ENCODE results near the gene KIFC3. TPM values are rescaled to one million over a fixed set of nuclear protein-coding genes. Genes with fewer than 3 reads are reported as not detected.
A peak's percentile ranks its signal among the peaks of the same experiment; 100 is the strongest.
"Not testable (repeated sequence)": the region's sequence is repeated elsewhere in the genome, so short reads cannot be mapped to it uniquely, and the experiment has no call there.

Gene KIFC3
- total RNA-seq, 1 donor from 2014 or later, result 39.3 TPM

DNA sequence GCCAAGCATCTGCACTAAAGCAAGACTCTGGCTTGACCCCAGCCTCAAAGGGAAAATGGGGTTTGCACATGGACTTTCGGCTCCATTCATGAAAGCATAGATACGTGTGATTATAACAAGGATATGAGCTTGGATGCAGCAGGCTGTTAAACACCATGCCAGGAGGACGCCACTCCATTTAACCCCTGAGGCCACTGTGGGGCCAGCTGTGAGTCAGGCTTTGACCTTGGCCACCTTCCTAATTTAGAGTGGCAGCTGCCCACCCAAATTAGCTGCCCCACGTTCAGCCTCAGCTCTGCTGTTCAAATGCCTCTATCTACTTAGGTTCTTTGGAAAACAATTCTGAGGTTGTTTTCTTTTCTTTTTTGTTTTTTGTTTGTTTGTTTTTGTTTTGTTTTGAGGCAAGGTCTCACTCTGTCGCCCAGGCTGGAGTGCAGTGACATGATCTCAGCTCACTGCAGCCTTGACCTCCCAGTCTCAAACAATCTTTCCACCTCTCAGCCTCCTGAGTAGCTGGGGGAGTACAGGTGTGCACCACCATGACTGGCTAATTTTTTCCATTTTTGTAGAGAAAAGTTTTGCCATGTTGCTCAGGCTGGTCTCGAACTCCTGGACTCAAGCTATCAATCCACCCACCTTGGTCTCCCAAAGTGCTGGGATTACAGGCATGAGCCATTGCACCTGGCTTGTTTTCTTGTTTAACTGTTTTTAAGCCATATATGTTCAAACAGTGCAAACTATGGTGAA is 23.2 kb upstream of the KIFC3 start:
- no peak for DNase-seq (ENCODE audit: low spot score)

DNA sequence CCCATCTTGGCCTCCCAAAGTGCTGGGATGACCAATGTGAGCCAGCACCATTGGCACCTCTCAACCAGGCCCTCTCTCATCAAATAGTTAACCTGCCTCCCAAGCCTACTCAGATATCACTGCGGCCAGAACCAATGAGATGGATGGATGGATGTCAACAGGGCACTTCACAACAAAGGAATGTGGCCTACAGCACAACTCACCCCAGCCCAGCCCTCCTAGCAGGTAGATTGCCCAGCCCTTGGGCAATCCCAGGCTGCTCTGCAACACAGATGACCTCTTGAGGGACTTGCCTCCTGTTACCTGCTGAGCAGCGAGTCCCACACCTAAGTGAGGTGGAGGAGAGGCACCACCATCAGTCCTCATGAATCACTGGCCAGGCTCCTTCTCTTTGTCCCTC is 22.6 kb upstream of the KIFC3 start:
- DNase-seq (ENCODE audit: low spot score), result no peak

GRCh38 chr16:57823836-57824235 is 21.5 kb upstream of the KIFC3 start:
- DNase-seq (ENCODE audit: low spot score), result no peak

DNA sequence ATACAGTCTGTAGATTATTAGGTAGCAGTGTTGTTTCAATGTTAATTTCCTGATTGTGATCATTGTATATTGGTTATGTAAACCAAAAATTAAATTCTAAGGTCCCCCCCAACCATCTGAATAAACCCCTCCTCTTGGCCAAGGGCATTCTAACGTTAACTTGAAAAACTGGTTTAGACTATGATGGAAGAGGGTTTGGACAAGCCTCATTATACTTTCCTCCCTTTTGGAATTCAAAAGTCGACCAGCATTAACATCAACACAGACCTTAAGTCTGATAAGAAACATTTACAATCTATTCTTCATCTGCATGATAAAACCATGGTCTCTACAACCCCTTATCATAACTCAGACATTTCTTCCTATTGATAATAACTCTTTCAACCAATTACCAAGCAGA is 20.6 kb upstream of the KIFC3 start:
- no peak for DNase-seq (ENCODE audit: low spot score)

DNA sequence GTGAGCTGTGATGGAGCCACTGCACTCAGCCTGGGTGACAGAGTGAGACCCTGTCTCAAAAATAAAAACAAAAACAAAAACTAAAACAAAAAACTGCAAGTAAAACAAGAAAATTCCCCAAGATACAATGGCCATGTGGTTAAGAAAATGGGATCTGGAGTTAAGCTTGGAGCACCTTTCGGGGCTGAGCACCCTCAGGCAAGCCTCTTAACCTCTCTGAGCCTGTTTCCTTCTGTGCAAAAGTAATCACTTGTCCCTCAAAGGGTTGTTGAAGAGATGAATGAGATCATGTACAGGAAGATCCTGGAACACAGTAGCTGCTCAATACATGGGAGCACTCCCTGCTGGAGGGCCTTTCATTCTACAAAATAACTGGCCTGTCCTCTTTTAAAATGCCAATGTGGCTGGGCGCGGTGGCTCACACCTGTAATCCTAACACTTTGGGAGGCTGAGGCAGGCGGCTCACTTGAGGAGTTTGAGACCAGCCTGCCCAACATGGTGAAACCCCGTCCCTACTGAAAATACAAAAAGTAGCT is 19.8 kb upstream of the KIFC3 start:
- no peak for DNase-seq (ENCODE audit: low spot score)

- no peak for DNase-seq (ENCODE audit: low spot score)
Observed at GRCh38 chr16:57821149-57821971, 19.1 kb upstream of the KIFC3 start.

GRCh38 chr16:57818377-57819064 is 16.2 kb upstream of the KIFC3 start:
- DNase-seq (ENCODE audit: low spot score), result no peak

DNA sequence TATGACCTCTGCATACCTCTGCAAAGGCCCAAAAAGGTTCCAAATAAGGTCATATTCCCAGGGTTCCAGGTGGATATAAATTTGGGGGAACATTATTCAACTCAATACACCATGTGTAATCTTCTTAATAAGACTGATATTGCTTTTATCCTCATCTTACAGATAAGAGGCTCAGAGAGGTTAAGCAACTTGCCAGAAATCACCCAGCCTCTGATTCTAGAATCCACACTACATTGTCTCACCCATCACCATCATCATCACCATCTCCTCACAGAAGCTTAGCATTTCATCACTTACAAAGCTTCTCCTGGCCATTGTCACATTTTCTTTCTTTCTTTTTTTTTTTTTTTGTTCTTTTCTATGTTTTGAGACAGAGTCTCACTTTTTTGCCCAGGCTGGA is 15.4 kb upstream of the KIFC3 start:
- no peak for DNase-seq (ENCODE audit: low spot score)

DNA sequence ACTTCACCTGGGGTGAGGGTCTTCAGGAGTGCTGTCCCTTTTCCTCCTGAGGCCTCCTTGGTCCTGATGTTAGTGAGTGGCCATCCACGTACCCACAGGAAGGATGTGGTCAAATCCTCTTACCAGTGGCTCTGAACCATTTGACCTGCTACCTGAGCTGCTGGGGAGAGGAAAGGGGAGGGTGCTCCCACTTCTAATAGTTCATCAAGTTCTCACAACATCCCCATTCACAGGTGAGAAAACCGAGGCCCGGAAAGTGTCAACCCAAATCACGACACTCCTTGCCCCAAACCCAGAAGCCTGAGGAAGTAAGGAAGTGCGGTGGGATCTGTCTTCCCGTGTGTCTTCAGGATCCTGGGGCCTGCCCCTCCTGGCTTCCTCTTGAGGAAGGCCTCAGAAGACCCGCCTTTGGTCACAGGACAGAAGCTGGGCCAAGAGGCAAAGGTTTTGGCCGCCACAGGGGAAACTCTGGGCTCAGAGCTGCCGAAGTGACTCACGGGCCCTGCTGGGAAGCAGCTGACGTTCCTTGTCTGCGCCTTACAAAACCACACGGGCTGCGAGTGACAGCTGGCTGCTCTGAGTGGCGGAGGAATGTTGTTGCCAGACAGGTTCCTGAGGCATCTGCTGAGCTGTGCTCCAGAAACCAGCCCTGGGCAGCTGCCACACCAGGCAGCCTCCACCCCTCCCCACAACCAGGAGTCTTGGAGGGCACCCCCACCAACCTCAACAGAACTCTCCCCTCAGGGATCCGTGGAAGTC is 13.9 kb upstream of the KIFC3 start:
- peak; percentile 91 for DNase-seq (ENCODE audit: low spot score)

GRCh38 chr16:57814896-57815295 is 12.6 kb upstream of the KIFC3 start:
- DNase-seq (ENCODE audit: low spot score), result no peak

GRCh38 chr16:57813466-57813865 is 11.2 kb upstream of the KIFC3 start:
- no peak for DNase-seq (ENCODE audit: low spot score)

- not testable (repeated sequence) for DNase-seq (ENCODE audit: low spot score)
Observed at GRCh38 chr16:57811340-57811739, 9.0 kb upstream of the KIFC3 start.

DNA sequence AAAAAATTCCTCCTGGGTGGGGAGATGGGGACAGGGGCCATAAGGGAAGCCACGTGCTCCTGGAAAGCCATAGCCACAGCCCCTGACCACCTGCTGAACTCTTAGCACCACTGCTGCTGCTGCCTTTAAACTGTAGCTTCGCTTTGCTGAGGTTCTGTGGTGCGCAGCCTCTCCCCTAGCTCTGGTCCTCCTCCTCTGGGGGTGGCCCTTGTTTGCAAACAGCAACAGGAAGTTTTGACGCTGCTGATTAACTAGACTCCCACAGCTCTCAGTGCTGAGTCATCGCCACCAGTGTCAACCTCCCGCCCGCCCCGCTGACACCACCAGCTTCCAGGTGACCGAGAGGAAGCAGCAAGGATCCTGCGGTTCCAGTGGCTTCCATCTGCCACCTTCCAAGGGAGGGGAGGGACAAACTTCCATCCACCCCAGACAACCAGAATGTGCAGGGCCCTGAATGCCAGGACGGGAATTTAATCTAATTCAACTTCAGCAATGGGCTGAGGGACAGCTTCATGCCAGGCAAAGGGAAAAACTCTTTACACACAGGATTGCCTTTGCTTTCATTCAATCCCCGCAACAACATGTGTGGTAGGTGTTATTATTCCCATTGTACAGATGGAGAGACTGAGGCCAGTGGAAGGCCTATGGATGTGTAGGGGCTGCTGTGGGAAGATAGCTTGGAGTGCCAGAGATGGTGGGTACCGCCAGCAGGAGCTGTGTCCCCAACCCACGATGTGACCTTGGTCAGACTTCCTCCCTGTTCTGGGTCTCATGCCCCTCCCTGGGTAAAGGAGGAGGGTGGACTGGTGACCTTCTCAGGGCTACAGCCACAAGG is 8.1 kb upstream of the KIFC3 start:
- DNase-seq (ENCODE audit: low spot score), result peak; percentile 93

DNA sequence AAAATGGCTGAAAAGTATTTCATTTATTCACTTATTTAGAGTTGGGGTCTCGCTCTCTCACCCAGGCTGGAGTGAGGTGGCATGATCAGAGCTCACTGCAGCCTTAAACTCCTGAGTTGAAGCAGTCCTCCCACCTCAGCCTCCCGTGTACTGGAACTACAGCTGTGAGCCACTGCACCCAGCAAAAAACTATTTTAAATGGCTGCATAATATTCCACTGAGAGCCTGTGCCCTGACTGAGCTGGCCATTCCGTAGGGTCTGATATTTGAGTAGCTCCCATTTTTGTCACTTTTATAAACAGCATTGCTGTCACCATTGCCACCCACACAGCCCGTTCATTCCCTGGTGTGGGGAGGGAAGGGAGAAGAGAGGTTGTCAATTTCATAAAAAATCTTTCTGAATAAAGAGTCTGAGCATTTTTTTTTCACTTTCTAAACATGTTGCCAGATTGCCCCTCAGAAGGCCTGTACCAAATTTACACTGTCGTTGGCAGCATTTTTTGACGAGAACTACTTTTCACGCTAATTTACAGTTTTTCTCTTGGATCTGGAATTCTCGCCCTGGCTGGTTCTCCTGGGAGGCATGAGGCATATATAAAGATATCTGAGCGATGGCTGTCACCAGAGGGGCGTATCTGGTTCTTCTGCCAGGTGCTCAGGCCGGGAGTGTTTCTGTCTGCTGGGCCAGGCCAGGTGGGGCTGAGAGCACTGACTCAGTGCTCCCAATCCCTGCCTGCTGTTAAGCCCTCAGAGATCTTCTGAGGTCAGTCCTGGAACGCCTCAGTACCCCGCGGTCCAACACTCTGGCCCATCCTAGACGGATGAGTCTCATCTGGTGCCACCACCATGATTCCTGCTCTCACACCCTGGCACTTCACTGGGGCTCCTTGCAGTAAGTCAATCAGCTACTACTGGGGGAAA is 7.2 kb upstream of the KIFC3 start:
- DNase-seq (ENCODE audit: low spot score), result no peak

GRCh38 chr16:57808589-57809228 is 6.4 kb upstream of the KIFC3 start:
- no peak for DNase-seq (ENCODE audit: low spot score)

DNA sequence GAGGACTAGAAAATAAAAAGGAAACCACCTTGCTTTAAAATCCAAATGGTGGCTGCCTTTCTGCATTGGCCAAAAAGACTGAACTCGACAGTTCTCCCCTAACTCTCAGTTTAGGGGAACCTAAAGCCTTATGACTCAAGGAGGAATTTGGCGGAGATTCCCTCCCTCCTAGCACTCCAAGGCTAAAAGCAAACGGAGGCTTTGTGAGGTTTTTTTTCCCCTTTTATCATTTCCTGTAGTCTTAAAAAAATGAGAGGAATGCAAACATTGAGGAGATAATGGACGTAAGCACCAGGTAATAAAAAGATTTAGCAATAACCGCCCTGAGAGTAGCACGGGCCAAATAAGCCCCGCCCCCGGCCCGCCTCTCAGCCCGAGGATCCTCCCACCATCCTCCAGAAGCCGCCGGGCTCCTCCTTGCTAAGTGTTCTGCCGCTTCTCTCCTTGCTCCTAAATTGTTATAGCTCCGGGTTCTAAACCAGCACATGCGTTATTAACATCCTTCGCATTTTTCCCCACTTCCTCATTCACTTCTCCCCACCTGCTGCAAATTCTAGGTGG is 5.8 kb upstream of the KIFC3 start:
- peak; percentile 78 for DNase-seq (ENCODE audit: low spot score)

DNA sequence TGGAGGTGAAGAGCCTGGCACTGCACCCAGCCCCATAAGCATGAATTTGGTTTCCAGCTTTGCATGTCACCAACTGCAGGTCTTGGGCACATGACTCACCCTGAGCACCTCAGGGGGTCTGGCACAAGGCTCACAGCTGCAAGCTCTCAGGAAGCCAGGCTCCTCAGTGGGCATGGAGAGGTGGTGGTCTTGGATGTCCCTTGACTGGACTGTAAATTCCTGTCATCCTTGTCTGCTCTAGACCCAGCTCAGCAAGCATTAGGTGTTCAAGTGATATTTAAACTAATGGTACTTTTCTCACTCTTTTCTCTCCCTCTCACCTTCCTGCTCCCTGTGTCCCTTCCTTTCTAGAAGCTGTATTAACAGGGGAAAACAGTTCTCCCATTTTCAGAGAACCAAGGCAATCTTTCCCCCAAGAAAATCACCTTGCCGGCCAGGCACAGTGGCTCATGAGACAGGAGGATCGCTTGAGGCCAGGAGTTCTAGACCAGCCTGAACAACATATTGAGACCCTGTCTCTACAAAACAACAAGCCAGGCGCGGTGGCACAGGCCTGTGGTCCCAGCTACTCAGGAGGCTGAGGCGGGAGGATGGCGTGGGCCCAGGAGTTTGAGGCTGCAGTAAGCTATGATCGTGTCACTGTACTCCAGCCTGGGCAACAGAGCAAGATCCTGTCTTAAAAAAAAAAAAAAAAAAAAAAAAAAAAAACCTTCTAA is 5.1 kb upstream of the KIFC3 start:
- DNase-seq (ENCODE audit: low spot score), result no peak

GRCh38 chr16:57805176-57805575 is 2.9 kb upstream of the KIFC3 start:
- no peak for DNase-seq (ENCODE audit: low spot score)

Data from mucosa of gallbladder (tissue), 1 donor.